ENCODE data around the gene MAST1.
A peak's percentile ranks its signal among the peaks of the same experiment; 100 is the strongest.
"Not testable (repeated sequence)": the region's sequence is repeated elsewhere in the genome, so short reads cannot be mapped to it uniquely, and the experiment has no call there.

Gene MAST1

DNA sequence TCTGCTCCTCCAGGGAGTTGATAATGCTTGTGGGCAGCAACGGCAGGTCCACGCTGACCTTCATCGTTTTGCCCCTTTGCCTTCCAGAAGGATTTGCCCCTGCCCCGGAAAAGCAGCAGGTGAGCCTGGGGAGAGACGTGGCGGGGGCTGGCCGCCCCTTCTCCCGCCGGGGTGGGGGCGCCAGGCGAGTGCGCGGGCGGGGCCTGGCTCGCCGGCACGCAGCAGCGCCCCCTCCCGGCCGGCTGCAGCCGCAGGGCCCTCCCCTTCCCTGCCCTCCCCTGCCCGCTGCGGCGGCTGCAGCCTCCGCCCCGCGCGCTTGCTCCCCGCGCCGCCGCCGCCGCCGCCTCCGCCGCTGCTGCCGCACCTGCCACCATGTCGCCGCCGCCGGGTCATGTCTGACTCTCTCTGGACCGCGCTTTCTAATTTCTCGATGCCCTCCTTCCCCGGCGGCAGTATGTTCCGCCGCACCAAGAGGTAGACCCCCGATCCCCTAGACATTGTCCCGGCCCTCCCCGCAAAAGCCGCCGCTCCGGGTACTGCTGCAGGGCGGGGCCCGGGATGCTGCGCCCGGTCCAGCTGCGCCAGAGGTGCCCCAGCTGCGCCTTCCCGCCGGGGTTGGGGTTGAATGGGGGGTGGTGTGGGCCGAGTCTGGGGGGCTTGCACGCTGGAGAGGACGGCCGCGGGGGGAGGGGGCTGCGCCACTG, at the start of gene MAST1:
MAST1 (plus strand) TSS at position 334 of the 704 bp plus-strand sequence; CDS start at position 392, 58 bp downstream.
- FAIRE-seq: no peak
- peak; percentile 85 for DNase-seq (ENCODE audit: low spot score)

DNA sequence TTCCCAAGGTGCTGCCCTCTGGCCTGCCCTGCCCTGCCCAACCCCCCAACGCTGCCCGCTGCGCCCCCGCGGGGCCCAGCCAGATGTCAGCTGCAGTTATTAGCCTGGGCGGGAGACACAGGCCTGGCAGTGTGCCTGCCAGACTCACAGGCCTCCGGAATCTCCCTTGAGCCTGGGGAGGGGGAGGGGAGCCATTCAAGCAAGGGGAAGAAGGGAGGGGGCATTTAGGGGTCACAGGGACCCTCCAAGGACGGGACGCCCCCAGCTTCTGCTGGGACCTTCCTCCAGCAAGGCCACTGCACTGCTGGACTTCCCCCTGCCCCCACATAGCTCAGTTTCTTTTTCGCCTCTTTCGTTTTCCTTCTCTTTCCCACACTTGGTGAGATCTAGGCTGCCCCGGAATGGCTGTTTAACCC, 49.6 kb upstream of the MAST1 start:
- DNase-seq (ENCODE audit: low spot score) (no peak), FAIRE-seq (no peak)

DNA sequence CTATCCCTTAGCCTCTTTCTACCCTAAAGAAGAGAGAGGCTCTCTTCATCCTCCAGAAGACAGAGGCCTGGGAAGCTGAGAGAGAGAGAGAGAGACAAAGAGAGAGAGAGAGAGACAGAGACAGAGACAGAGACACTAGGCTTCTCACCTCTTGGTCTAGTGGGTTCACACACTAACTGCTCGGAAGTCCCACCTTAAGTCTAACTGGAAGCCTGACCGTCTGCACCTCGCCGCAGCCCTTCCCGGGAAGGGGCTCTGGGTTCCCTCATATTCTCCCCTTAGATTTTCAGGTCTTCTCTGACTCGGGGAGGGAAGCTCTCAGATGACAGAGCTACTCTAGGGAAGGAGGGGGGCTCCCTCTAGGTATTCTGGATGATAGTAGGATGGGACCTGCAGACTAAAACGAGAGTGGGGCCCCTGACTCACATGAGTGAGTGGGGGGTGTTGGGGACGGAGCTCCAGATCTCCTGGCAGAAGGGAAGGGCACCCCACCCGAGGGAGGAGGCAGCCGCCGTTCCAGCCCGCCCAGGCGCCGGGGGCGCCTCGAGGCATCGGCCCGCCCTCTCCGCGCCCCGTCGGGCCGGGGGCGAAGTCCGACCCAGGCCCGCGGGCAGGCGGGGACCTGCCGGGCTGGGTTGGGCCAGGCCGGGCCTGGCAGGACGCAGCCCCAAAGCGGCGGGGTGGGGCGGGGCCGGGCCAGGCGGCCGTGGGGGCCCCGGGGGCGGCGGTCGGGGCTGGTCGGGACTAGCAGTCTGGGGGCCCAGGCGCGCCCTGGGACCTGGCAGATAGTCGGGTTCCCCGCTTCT, 49.0 kb upstream of the MAST1 start:
- DNase-seq (ENCODE audit: low spot score): no peak
- FAIRE-seq: no peak

DNA sequence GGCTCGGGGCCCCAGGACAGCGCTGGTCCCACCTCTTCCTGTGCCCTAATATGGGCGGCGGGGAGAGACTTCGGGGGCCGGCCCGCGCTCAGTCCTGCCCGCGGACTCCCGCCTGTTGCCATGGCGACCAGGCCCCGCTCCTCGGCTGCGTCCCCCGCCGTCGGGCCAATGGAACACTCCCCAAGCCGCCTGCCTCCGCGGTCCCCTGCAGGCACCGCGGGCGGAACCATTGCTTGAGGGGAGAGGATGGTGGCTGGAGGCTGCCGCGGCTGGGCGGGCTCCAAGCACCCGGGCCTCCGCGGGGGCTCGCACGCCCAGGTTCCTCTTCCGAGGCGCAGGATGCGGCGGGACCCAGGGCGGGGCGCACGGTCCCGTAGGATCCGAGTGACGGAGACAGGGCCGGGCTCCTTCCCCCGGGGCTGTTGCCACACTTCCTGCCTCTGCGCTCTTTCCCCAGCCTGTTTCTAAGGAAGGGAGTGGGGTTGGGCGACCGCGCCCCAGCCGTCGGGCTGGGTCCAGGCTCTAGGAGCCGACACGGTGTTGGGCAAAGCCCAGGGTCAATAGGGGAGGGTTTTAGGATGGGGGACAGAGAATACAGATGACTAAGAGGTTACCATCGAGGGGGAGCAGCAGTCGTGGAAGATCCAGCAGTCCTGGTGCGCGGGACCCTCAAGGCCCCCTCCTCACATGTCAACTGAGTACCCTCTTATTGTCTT, 48.3 kb upstream of the MAST1 start:
- peak; percentile 86 for DNase-seq (ENCODE audit: low spot score)
- no peak for FAIRE-seq

DNA sequence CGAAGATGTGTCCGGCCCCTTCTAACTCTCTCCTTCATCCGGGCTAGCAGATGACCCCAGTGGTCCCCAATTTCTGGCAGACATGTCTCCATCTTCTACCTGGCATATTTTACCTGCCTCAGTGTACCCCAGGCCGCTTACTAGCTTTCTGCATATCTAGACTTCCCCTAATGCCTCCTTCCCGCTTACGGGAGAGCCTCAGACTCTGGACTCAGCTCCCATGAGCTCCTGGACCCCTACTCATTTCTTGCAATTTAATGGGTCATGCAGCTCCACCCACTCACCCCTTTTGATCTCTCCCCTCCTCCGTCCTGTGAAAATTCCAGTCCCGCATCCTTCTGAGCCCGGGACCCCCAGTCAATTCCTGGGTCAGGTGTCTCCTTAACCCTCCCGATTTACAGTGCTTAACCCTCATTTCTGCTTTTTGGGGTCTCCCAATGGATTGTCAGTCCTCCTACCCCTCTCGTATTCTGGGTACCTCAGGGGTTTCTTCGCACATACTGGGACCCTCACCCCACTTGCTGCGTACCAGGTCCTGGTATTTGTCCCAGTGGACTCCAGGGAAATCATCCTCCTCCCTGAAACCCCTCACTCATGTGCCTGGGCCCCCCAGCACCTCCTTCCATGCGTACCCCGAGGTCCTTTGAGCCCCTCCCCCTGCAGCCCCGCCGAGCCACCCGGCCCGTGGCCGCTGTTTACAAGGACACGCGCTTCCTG, 47.5 kb upstream of the MAST1 start:
- DNase-seq (ENCODE audit: low spot score) (no peak), FAIRE-seq (no peak)

DNA sequence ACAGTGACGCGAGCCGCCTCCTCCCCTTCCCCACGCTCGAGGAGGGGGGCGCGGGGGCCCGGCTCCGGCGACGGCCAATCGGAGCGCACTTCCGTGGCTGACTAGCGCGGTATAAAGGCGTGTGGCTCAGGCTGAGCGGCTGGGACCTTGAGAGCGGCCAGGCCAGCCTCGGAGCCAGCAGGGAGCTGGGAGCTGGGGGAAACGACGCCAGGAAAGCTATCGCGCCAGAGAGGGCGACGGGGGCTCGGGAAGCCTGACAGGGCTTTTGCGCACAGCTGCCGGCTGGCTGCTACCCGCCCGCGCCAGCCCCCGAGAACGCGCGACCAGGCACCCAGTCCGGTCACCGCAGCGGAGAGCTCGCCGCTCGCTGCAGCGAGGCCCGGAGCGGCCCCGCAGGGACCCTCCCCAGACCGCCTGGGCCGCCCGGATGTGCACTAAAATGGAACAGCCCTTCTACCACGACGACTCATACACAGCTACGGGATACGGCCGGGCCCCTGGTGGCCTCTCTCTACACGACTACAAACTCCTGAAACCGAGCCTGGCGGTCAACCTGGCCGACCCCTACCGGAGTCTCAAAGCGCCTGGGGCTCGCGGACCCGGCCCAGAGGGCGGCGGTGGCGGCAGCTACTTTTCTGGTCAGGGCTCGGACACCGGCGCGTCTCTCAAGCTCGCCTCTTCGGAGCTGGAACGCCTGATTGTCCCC, 46.8 kb upstream of the MAST1 start, which contains the start of gene JUNB:
JUNB (plus strand) TSS at position 142 of the 706 bp plus-strand sequence; CDS start at position 428, 286 bp downstream.
- FAIRE-seq (no peak), DNase-seq (ENCODE audit: low spot score) (peak; percentile 84)

DNA sequence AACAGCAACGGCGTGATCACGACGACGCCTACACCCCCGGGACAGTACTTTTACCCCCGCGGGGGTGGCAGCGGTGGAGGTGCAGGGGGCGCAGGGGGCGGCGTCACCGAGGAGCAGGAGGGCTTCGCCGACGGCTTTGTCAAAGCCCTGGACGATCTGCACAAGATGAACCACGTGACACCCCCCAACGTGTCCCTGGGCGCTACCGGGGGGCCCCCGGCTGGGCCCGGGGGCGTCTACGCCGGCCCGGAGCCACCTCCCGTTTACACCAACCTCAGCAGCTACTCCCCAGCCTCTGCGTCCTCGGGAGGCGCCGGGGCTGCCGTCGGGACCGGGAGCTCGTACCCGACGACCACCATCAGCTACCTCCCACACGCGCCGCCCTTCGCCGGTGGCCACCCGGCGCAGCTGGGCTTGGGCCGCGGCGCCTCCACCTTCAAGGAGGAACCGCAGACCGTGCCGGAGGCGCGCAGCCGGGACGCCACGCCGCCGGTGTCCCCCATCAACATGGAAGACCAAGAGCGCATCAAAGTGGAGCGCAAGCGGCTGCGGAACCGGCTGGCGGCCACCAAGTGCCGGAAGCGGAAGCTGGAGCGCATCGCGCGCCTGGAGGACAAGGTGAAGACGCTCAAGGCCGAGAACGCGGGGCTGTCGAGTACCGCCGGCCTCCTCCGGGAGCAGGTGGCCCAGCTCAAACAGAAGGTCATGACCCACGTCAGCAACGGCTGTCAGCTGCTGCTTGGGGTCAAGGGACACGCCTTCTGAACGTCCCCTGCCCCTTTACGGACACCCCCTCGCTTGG, 46.1 kb upstream of the MAST1 start:
- DNase-seq (ENCODE audit: low spot score) (no peak), FAIRE-seq (no peak)

DNA sequence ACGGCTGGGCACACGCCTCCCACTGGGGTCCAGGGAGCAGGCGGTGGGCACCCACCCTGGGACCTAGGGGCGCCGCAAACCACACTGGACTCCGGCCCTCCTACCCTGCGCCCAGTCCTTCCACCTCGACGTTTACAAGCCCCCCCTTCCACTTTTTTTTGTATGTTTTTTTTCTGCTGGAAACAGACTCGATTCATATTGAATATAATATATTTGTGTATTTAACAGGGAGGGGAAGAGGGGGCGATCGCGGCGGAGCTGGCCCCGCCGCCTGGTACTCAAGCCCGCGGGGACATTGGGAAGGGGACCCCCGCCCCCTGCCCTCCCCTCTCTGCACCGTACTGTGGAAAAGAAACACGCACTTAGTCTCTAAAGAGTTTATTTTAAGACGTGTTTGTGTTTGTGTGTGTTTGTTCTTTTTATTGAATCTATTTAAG, 45.4 kb upstream of the MAST1 start:
- DNase-seq (ENCODE audit: low spot score) (no peak), FAIRE-seq (no peak)

DNA sequence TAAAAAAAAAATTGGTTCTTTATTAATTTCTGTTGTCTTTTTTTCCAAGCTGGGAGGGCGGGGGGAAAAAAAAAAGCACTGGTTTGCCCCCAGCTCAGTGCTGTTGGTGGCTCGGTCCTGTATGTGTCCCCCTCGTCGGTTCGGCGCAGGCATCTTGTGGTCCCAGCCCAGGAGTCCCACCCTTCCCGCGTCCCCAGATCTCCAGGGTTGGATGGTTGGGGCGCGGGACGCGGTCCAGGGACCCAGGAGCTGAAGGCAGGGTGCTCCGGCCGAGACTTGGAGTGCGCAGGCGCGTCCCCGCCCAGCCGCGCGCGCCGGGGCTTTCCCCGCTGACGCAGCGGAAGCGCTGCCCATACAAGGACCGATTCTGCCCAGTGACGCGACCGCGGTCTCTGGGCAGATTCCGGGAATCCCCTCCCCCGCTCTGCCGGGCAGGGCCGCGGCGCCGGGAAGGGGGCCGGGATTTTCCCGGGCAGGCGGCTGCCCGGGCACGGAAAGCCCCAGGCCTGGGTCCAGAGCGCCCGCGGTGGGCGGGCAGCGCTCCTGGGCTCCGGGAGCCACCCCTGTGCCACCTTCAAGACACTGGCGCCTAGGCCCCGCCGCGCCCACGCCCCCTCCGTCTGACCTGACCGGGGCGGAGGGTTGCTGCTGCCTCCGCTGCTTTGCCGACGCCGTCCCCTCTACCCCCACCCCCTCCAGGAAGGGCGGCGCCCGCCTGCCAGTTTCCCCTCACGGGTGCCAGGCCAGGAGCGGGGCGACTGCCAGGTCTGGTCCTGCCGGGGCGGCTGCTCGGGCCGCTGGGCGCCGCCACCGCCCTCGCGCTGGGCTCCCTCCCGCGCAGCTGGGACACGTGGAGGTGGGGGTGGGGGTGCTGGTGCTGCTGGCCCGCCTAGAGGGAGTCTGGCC, 44.8 kb upstream of the MAST1 start:
- FAIRE-seq (no peak), DNase-seq (ENCODE audit: low spot score) (peak; percentile 91)

DNA sequence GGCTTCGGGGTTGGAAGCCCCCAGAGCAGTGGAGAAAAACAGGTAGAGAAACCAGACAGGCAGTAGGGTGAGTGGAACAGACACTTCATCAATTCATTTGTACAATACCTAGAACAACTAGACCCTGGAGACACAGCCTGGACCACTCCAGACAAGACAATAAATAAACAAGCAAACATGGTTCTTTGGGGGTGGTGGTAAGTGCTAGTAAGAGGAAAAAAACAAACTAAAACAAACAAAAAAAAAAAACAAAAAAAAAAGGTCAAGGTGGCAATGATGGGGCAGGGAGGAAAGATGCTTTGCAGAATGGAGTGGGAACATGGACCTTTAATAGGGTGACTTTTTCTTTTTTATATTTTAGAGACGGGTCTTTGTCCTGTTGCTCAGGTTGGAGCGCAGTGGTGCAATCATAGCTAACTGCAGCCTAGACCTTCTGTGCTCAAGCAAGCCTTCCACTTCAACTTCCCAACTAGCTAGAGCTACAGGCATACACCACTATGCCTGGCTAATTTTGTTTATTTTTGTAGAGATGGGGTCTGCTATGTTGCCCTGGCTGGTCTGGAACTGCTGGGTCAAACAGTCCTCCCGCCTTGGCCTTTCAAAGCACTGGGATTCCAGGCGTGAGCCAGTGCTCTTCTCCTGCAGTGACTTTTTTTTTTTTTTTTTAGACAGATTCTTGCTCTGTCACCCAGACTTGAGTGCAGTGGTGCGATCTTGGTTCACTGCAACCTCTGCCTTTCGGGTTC, 43.9 kb upstream of the MAST1 start:
- DNase-seq (ENCODE audit: low spot score) (no peak), FAIRE-seq (no peak)

DNA sequence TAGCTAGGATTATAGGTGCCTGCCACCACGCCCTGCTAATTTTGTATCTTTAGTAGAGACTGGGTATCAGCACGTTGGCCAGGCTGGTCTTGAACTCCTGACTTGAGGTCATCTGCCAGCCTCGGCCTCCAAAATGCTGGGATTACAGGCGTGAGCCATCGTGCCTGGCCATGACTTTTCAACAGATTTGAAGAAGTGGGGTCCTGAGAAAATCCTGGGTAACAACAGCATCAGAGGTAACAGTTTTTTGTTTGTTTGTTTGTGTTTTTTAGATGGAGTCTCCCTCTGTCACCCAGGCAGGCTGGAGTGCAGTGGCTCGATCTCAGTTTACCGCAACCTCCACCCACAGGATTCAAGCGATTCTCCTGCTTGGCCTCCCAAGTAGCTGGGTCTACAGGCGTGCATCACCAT, 43.3 kb upstream of the MAST1 start:
- DNase-seq (ENCODE audit: low spot score) (no peak), FAIRE-seq (no peak)

DNA sequence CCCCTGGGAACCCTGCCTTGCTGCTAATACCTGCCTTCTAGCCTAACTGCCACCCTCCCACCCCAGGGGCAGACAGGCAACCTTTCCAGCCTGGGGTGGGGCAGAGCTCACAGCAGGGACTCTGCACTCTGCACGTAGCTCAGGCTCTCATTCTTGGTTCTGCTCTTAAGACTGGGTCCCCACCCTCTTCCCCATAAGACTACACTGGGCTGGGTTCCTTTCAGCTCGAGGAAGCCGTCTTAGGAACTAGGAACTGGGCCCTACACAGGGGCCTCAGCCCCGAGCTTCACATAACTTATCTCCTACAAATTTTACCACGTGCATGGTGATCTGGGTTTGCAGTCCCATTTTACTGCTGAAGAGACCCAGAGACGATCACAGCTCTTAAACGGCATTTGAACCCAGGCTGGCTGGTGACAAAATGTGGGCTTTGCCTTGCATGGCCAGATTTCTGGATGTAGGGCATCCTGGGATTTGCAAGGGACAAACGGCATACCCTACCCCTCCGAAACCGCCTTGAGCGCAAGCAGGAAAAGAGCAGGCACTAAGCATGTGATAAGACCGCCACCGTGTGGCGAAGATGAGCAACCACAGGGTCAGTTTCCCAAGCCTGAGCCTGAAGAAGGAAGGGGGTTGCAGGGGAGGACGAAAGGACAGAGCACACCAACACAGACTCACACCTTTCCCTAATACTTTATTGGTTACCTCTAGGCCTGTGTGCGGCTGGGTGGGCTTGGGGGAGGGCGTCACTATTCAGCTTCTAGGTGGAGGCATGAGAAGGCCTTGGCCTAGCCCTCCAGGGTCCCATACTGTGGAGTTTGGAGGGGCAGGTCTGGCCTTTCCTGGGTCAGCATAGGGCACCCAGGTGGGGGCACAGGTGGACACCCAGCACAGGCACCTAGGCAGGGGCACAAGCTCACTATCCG, 41.9 kb upstream of the MAST1 start:
- FAIRE-seq: no peak
- no peak for DNase-seq (ENCODE audit: low spot score)

DNA sequence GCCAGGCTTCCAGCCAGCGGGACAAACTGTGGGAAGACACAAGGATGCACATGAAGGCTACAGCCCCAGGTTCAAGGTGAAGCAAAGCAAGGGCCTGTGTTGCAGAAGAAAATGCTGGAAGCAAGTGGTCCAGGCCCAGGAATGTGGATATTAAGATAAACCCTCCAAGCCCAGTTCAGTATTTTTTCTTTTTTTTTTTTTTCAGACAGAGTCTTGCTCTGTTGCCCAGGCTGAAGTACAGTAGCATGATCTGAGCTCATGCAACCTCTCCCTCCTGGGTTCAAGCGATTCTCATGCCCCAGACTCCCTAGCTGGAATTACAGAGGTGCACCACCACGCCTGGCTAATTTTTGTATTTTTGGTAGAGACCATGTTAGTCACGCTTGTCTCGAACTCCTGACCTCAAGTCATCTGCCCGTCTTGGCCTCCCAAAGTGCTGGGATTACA, 41.2 kb upstream of the MAST1 start:
- FAIRE-seq (no peak), DNase-seq (ENCODE audit: low spot score) (no peak)

DNA sequence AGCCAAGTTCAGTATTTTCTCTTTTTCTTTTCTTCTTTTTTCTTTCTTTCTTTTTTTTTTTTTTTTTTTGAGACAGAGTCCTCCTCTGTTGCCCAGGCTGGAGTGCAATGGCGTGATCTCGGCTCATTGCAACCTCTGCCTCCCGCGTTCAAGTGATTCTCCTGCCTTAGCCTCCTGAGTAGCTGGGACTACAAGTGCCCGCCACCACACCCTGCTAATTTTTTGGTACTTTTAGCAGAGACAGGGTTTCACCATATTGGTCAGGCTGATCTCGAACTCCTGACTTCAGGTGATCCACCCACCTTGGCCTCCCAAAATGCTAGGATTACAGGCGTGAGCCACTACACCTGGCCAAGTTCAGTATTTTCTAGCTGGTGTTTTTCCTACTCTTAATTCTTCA, 40.7 kb upstream of the MAST1 start:
- not testable (repeated sequence) for FAIRE-seq; DNase-seq (ENCODE audit: low spot score)

DNA sequence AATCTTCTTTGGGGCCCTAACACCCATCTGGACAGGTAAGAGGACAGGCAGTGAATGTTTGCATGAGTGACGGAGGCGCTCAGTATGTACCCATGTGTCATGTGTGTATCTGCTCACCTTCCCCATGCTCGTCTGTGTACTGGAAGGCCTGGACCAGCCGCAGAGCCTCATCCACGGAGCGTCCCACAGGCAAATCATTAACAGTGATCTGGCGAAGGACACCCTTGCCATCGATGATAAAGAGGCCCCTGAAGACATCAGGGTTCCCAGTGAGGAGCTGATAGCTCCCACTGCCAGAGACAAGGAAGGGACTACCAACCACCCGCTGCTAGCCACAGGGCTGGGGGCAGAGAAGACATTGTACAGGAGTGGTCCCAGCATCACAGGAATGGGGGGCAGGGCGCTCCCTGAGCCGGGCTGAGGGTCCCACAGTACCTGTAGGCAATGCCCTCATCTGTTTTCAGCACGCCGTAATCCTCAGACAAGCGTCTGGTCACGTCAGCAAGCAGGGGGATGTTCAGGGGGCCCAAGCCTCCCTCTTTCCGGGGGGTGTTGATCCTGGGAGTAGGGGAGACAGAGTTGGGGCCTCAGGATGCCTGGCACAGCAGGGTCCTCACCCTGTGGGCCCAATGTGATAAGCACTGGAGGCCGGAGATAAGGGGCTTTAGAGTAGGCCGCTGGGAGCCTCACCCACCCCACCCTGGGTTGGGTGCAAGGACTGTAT, 38.4 kb upstream of the MAST1 start:
- DNase-seq (ENCODE audit: low spot score): no peak
- no peak for FAIRE-seq

DNA sequence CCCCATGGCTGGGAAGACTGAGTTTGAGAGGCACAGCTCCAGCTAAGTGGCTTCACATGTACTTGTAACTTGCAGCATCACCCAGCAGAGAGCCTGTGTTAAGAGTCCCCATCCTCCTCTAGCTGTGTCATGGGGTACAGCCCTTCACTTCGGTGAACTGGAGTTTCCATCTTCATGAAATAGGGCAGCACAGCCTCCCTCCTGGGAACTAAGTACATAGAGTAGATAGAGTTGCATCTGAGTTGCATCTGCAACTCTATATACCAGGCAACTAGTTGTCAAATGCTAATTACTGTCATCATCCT, 37.9 kb upstream of the MAST1 start:
- DNase-seq (ENCODE audit: low spot score) (no peak), FAIRE-seq (no peak)

All from urothelium cell line (cell line).